GM06990 (cell line): ENCODE results near the gene SMIM12.
A peak's percentile ranks its signal among the peaks of the same experiment; 100 is the strongest.

Source experiments
- DNase-seq: peaks from one replicate; pipeline ENCODE4 v3.0.0-alpha.2; 2011; ENCODE audit not compliant: insufficient read length; ENCODE audit errors: extremely low read depth
- H3K27me3 ChIP-seq: replicated peaks from 2 replicates; pipeline ENCODE4 v1.6.0; 2011; ENCODE audit warnings: low read length; ENCODE audit not compliant: control insufficient read depth, insufficient read depth
- H3K36me3 ChIP-seq: 2 replicates; pipeline ENCODE4 v1.5.1; 2011; ENCODE audit warnings: low read length; ENCODE audit not compliant: control insufficient read depth, insufficient read depth
- H3K4me3 ChIP-seq: replicated peaks from 2 replicates; pipeline ENCODE4 v1.5.1; 2011; ENCODE audit warnings: low read depth, mild to moderate bottlenecking, control low read depth, low read length
- CTCF ChIP-seq: IDR thresholded peaks from 2 replicates; pipeline ENCODE4 v1.5.1; 2011; ENCODE audit warnings: low read length, control low read depth, mild to moderate bottlenecking, inconsistent platforms; ENCODE audit not compliant: insufficient read depth, poor library complexity, severe bottlenecking

SMIM12 gene

GRCh38 chr1:34899471-34899870 is 39.9 kb upstream of the SMIM12 start:
- no peak for TF ChIP-seq CTCF
- H3K36me3 ChIP-seq, result no peaks in the 10 kb centered on the region
- no peak for DNase-seq
- H3K27me3 ChIP-seq, result no peaks in the 10 kb centered on the region; the same call in 1 of the 2 replicates
- H3K4me3 ChIP-seq, result no peak overlapping the region

- DNase-seq, result no peak
- Histone ChIP-seq H3K4me3 (no peak overlapping the region), H3K27me3 (no peaks in the 10 kb centered on the region; the same call in 1 of the 2 replicates), H3K36me3 (no peaks in the 10 kb centered on the region)
- no peak for TF ChIP-seq CTCF
Measured at GRCh38 chr1:34898330-34898761, 38.8 kb upstream of the SMIM12 start.

- Histone ChIP-seq H3K27me3 (no peaks in the 10 kb centered on the region; the same call in 1 of the 2 replicates), H3K4me3 (no peak overlapping the region), H3K36me3 (no peaks in the 10 kb centered on the region)
- no peak for DNase-seq
- TF ChIP-seq CTCF, result peak; percentile 5
Measured at GRCh38 chr1:34896612-34897011, 37.1 kb upstream of the SMIM12 start.

GRCh38 chr1:34889705-34890104 is 30.2 kb upstream of the SMIM12 start:
- peaks cover 2% of the 10 kb centered on the region; the same call in 1 of the 2 replicates for H3K27me3 ChIP-seq
- H3K4me3 ChIP-seq, result no peak overlapping the region
- no peaks in the 10 kb centered on the region for H3K36me3 ChIP-seq
- no peak for DNase-seq
- no peak for TF ChIP-seq CTCF

- Histone ChIP-seq H3K36me3 (no peaks in the 10 kb centered on the region), H3K27me3 (peaks cover 2% of the 10 kb centered on the region; the same call in 1 of the 2 replicates), H3K4me3 (no peak overlapping the region)
- no peak for TF ChIP-seq CTCF
- DNase-seq, result no peak
Measured at GRCh38 chr1:34887593-34887992, 28.0 kb upstream of the SMIM12 start.

GRCh38 chr1:34885405-34886247 is 26.1 kb upstream of the SMIM12 start:
- DNase-seq, result no peak
- no peaks in the 10 kb centered on the region for H3K36me3 ChIP-seq
- peaks cover 2% of the 10 kb centered on the region; the same call in 1 of the 2 replicates for H3K27me3 ChIP-seq
- TF ChIP-seq CTCF, result no peak
- H3K4me3 ChIP-seq, result peak overlapping the region; percentile 47
